ENCODE data around the gene CFAP52.

CFAP52 gene

GRCh38 chr17:9672266-9672665 is 95.8 kb downstream of the CFAP52 start:
- H3K4me3 ChIP-seq (replicated peaks; ENCODE audit: low read depth, low read length): no peak overlapping the region
- no peak for TF ChIP-seq CTCF (IDR thresholded peaks at IDR 0.05; ENCODE audit: low read depth, low read length, missing control alignments)
- DNase-seq (ENCODE audit: extremely low read depth, low read depth): no peak

GRCh38 chr17:9672691-9673090 is 96.2 kb downstream of the CFAP52 start:
- no peak for DNase-seq (ENCODE audit: extremely low read depth, low read depth)
- no peak overlapping the region for H3K4me3 ChIP-seq (replicated peaks; ENCODE audit: low read depth, low read length)
- no peak for TF ChIP-seq CTCF (IDR thresholded peaks at IDR 0.05; ENCODE audit: low read depth, low read length, missing control alignments)

DNA sequence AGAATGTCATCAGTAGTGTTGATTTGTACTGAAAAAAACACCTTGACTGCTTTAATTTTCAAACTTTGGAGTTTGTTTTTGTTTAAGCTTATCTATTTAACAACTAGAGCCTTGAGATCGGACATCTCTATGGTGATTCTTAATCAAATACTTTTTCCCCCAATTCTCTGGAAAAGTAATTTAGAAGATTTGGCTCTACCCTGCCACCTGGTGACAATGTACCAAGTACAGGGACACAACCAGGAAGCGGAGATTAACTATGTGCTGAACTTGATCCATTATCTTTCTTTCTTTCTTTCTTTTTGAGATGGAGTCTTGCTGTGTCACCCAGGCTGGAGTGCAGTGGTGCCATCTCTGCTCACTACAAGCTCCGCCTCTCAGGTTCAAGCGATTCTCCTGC is 99.6 kb downstream of the CFAP52 start:
- TF ChIP-seq CTCF (IDR thresholded peaks at IDR 0.05; ENCODE audit: low read depth, low read length, missing control alignments): peak; percentile 37
- DNase-seq (ENCODE audit: extremely low read depth, low read depth): no peak

GRCh38 chr17:9676820-9677310 is 100.4 kb downstream of the CFAP52 start:
- TF ChIP-seq CTCF (IDR thresholded peaks at IDR 0.05; ENCODE audit: low read depth, low read length, missing control alignments): no peak
- no peak overlapping the region for H3K4me3 ChIP-seq (replicated peaks; ENCODE audit: low read depth, low read length)
- peak; percentile 30 for DNase-seq (ENCODE audit: extremely low read depth, low read depth)

More for the DNA sequence above, 99.6 kb downstream of the CFAP52 start:
- H3K4me3 ChIP-seq (replicated peaks; ENCODE audit: low read depth, low read length): no peak overlapping the region

GRCh38 chr17:9677411-9677810 is 101.0 kb downstream of the CFAP52 start:
- no peak for DNase-seq (ENCODE audit: extremely low read depth, low read depth)
- H3K4me3 ChIP-seq (replicated peaks; ENCODE audit: low read depth, low read length): no peak overlapping the region
- no peak for TF ChIP-seq CTCF (IDR thresholded peaks at IDR 0.05; ENCODE audit: low read depth, low read length, missing control alignments)

- TF ChIP-seq CTCF (IDR thresholded peaks at IDR 0.05; ENCODE audit: low read depth, low read length, missing control alignments): no peak
- DNase-seq (ENCODE audit: extremely low read depth, low read depth): no peak
- H3K4me3 ChIP-seq (replicated peaks; ENCODE audit: low read depth, low read length): no peak overlapping the region
Measured at GRCh38 chr17:9677896-9678295, 101.5 kb downstream of the CFAP52 start.

DNA sequence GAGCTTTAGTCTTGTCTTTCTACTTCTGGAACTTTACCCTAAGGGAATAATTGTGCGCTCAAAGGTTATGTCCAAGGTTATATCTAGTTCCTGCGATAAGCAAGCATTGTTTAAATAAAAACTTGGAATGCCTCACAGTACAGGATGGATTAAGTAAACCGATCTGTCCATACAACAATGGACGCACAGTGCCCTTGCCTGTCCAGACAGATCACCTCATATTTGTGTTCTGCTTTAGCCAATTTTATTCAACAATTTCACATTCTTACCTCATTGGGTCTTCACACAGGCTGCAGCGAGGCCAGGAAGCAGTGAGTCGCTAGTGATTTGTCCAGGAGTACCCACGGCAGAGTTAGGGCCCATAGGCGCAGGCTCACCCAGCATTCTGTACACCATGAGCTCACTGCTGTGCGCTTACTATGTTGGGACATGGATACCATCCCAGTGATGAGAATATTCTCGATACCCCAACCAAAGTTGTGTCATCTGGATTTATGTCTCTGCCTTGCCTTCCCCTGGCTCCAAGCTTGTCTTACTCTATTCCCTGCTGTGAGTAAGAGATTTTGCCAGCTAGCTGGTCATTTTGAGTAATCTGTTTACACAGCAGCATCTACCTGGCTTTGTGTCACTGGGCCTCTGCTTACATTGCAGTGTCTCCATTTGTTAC is 108.6 kb downstream of the CFAP52 start:
- no peak overlapping the region for H3K4me3 ChIP-seq (replicated peaks; ENCODE audit: low read depth, low read length)
- DNase-seq (ENCODE audit: extremely low read depth, low read depth): no peak
- TF ChIP-seq CTCF (IDR thresholded peaks at IDR 0.05; ENCODE audit: low read depth, low read length, missing control alignments): no peak
